Heart right ventricle (tissue), 16 donors: ENCODE data around the gene POLR2E. TPM values are rescaled to one million over a fixed set of nuclear protein-coding genes. Genes with fewer than 3 reads are reported as not detected.
A peak's percentile ranks its signal among the peaks of the same experiment; 100 is the strongest.

Experiments
- ATAC-seq, 8 donors: fragments of 200-7000 bp; cut with Tn5 transposase; one replicate each; pipeline ENCODE4 v1.9.1; 2020; ENCODE audit warnings: mild to moderate bottlenecking in 8 of 8, moderate library complexity in 8 of 8, moderate number of reproducible peaks in 1 of 8
- DNase-seq, 2 donors: peaks; one replicate each; pipeline ENCODE4 v3.0.0-alpha.2; 2020
- H3K27ac ChIP-seq, 10 donors: fragments of 200-600 bp; sonication (generic) in 2 of 10; one replicate each; pipeline versions ENCODE4 v1.5.0 to v1.8.0; 2020 to 2022; ENCODE audit warnings: mild to moderate bottlenecking in 3 of 10
- H3K27me3 ChIP-seq, 7 donors: fragments of 200-600 bp; one replicate each; pipeline ENCODE4 v1.8.0; 2021 to 2022; ENCODE audit warnings: mild to moderate bottlenecking in 2 of 7
- H3K36me3 ChIP-seq, 9 donors: fragments of 200-600 bp; sonication (generic) in 1 of 9; one replicate each; pipeline versions ENCODE4 v1.5.0 to v1.8.0; 2020 to 2022; ENCODE audit warnings: mild to moderate bottlenecking in 2 of 9
- H3K4me1 ChIP-seq, 9 donors: fragments of 200-600 bp; sonication (generic) in 1 of 9; one replicate each; pipeline versions ENCODE4 v1.5.0 to v1.8.0; 2020 to 2022; ENCODE audit warnings: mild to moderate bottlenecking in 4 of 9
- H3K4me3 ChIP-seq, 10 donors: fragments of 200-600 bp; sonication (generic) in 2 of 10; one replicate each; pipeline versions ENCODE4 v1.5.0 to v1.8.0; 2020 to 2022; ENCODE audit warnings: mild to moderate bottlenecking in 7 of 10, moderate library complexity in 2 of 10
- H3K9me3 ChIP-seq, 11 donors: fragments of 200-600 bp in 10 of 11; sonication (generic) in 2 of 11; one replicate each; pipeline versions ENCODE4 v1.5.0 to v1.8.0; 2013 to 2022; ENCODE audit warnings: mild to moderate bottlenecking in 2 of 11, control low read depth in 1 of 11, moderate library complexity in 1 of 11
- WGBS, 2 donors: extraction: QIAGEN DNeasy Blood & Tissue Kit; methylation state at CpG; one replicate each; pipeline ENCODE4 v1.1.7; 2013; ENCODE audit warnings: inconsistent platforms in 1 of 2; 5-methylcytosine and 5-hydroxymethylcytosine counted together
- intact Hi-C, 10 donors: fragments of 100-400 bp; cut with DNase I; formaldehyde crosslinking; loops; one replicate each; pipeline versions ENCODE4 v1.11.1 to v1.14.2; 2022
- polyA plus RNA-seq, 2 donors: library from polyadenylated mRNA; stranded (reverse); fragments of 200-250 nt; gene quantifications; one replicate each; pipeline ENCODE4 v1.2.3, GENCODE V29; 2013
- total RNA-seq, 10 donors: library from RNA; stranded (reverse); fragmentation: NEBNext Ultra II Directional in 3 of 10; extraction: Animal tissue kit (Norgen Biotek cat#: 25700) in 3 of 10; gene quantifications; one replicate each; pipeline versions ENCODE4 v1.2.1 to v1.2.4, GENCODE V29; 2021 to 2023
- TF ChIP-seq, protein P1 (sequence below), 9 donors: fragments of 200-600 bp; sonication (generic) in 2 of 9; IDR thresholded peaks; one replicate each; pipeline versions ENCODE4 v1.5.0 to v1.8.0; 2021 to 2022; ENCODE audit warnings: antibody characterized with exemption in 9 of 9, mild to moderate bottlenecking in 5 of 9, moderate library complexity in 1 of 9
- donor health status: Arrhythmogenic right ventricular cardiomyopathy.
- donor health status: ischemic (EF 13 %, LVEDD 7.1; RV severe dilation, severe dysfunction).
- donor health status: healthy with polysubstance abuse.
- donor health status: DM: no; HTN: yes; CAD: no.
- donor health status: DM: no; HTN: no; CAD: no.
- donor health status: ischemic (EF 25% LVEDD 6.9; RV normal size, moderate dysfunction).
- donor health status: ischemic (EF 25% LVEDD 5.7; RV mildly dilated, moderate dysfunction).
- donor health status: healthy.
- donor health status: DM: yes; HTN: yes; CAD: no.
- donor health status: Ischemic cardiomyopathy.
- donor health status: ischemic (EF 35%, LVEDD 5.7; RV mildly dilated, moderate dysfunction).
- donor health status: nonischemic (EF 11% LVEDD 7.7; RV severe dilation, severe dysfunction).
- donor health status: DM: yes; HTN: yes; CAD: no.
- donor health status: PGD.
- donor health status: ischemic (EF 29% LVEDD 5.4; RV normal size, mild dysfunction).
- donor health status: nonischemic (EF 23%, LVEDD 6.1; RV moderate dilation, normal function).

POLR2E gene
- total and polyA plus RNA-seq, 12 donors = 111 to 215 (median 134) TPM

DNA sequence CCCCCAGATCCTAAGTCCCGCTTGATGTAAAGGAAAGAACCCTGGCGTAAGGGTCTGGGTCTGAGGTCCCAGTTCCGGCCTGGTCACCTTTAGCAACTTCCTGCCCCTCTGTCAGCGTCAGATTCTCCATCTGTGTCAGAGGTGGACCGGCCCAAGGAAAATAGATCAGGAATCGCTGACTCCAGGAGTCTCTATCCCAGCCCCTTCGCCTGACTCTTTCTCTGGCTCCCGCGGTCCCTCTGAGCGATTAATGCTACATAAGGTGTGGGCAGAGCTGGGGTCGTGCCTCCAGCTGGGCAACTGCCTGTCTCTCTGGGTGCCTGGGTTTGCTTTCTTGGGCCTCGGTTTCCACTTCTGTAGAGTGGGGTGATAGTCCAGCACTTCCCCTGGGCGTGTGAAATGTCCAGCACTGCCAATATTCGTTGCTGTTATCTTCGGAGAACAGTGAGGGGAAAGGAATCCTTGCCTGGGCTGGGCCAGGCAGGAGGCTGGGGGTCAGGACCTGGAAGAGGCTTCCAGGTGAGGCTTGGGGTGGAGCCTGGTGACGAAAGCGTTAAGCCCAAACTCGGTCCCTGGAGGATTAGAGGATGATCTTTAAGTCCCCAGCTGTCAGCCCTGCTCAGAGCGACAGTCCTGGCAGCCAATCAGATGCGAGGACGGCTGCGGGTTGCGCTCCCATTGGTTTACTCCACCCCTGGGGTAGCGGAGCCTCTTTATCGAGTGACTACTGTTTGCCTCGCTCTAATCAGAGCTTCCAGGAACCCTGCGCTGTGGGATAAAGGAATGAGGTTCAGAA is 54.5 kb downstream of the POLR2E start:
- H3K27me3 ChIP-seq = no peaks in the 10 kb centered on the region
- DNase-seq (peak; percentile 92), ATAC-seq (peak; percentile 55 to 86 (median 78))
- peaks cover 5 to 56% (median 29%) of the 10 kb centered on the region in 9 donors for H3K4me1 ChIP-seq
- peak overlapping the region in 7 of 10 donors; percentile 13 to 92 (median 41) for H3K27ac ChIP-seq
- TF ChIP-seq, protein P1, sequence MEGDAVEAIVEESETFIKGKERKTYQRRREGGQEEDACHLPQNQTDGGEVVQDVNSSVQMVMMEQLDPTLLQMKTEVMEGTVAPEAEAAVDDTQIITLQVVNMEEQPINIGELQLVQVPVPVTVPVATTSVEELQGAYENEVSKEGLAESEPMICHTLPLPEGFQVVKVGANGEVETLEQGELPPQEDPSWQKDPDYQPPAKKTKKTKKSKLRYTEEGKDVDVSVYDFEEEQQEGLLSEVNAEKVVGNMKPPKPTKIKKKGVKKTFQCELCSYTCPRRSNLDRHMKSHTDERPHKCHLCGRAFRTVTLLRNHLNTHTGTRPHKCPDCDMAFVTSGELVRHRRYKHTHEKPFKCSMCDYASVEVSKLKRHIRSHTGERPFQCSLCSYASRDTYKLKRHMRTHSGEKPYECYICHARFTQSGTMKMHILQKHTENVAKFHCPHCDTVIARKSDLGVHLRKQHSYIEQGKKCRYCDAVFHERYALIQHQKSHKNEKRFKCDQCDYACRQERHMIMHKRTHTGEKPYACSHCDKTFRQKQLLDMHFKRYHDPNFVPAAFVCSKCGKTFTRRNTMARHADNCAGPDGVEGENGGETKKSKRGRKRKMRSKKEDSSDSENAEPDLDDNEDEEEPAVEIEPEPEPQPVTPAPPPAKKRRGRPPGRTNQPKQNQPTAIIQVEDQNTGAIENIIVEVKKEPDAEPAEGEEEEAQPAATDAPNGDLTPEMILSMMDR (IDR thresholded peaks at IDR 0.05) = no peak
- intact Hi-C loops = loop anchor here in 6 of 10 donors (2.0 to 10.0 kb wide), 5 partner anchors 42 to 57 kb away; partner anchors contain the start of gene POLR2E (in 5 of the 6)
- H3K9me3 ChIP-seq = no peaks in the 10 kb centered on the region
- peaks cover 0 to 26% (median 0%) of the 10 kb centered on the region in 9 donors for H3K36me3 ChIP-seq
- peak overlapping the region; percentile 30 to 73 (median 61) for H3K4me3 ChIP-seq
- 1 to 3% methylated on average over 27 of the region's 27 CpGs for WGBS, 2 donors

DNA sequence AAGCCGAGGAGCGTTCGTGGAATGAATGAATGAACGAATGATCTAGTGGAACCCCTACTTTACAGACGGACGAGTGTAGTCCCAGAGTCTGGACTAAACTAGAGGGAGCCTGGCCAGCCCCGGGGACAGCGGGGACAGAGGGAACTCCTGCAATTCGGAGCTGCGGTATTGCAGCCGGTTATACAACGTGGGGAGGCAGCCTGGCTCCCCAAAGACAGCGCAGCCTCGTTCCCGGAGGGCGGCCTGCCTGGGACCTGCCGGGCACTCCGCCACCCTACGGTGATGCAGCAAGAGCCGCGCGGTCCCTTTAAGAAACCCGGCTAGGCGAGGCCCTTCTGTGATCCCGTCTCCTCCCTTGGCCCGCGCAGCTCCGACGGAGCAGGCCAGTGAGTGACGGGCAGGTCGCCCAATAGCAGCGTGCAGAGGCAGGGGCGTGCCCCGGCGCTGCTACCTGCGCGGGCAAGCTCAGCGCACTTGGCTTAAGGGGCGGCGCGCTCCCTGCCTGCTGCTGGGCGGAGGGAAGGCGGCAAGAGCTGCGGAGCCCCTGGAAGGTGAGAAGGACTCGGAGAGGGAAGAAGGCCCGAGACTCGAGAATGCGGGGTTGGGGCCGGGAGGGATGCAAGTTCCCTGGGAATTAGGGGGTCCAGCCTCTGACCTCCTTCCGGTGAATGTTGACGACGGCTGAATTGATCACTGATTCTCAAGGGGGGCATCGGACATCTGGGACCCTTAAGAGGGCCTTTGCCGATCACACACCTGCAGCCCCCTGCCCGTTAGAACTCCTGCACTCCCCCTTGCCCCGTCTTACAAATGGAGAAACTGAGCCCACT is 55.3 kb downstream of the POLR2E start, which contains the start of gene ABCA7:
Gene ABCA7 (plus strand): TSS at position 462 of the 830 bp plus-strand sequence. CDS start 1,255 bp downstream, outside the sequence.
- peaks cover 0 to 32% (median 0%) of the 10 kb centered on the region in 9 donors for H3K36me3 ChIP-seq
- peak within 1 kb of the TSS; percentile 30 to 73 (median 61) for H3K4me3 ChIP-seq
- peaks cover 5 to 56% (median 29%) of the 10 kb centered on the region in 9 donors for H3K4me1 ChIP-seq
- TF ChIP-seq, protein P1 (IDR thresholded peaks at IDR 0.05) = peak in 2 of 9 donors; percentile 6 to 13
- H3K27me3 ChIP-seq = no peaks in the 10 kb centered on the region
- DNase-seq (peak; percentile 98 to 100), ATAC-seq (peak; percentile 91 to 97 (median 96))
- H3K9me3 ChIP-seq = no peaks in the 10 kb centered on the region
- 1 to 2% methylated on average over 56 of the region's 56 CpGs for WGBS, 2 donors
- intact Hi-C loops = loop anchor here in 7 of 10 donors (2.0 to 10.0 kb wide), 5 partner anchors 42 to 57 kb away; partner anchors contain the start of gene POLR2E (in 6 of the 7)
- peak within 1 kb of the TSS in 6 of 10 donors; percentile 19 to 92 (median 48) for H3K27ac ChIP-seq

DNA sequence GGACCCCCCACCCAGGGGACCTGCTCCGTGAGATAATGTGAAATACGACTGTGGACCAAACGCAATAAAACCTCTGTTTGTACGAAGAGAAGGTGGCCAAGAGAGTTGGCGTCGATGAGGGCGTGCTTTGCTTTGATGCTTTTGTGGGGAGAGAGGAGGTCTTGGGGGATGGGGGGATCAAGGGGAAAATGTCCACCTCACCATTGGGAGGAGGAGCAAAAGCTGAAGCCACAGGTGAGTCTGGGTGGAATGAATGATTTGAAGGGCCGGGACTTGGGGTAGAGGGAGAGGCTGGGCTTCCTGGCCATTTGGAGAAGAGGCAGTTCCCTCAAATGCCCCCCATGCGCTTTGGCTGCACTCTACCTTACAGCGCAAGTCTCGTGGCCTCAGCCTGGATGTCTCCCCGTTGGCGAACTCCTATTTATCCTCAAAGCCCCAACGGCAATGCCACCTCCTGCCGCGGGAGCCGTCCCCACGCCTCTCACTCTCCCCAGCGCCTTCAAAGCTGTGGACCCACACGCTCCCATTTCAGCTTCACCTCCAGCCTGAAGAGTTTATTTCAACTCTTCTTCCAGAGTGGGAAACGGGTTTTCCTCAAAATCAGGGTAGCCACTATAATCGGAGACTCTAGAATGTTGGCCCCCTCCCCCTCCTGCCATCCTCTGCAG is 56.1 kb downstream of the POLR2E start:
- WGBS, 2 donors = 62 to 67% methylated on average over 22 of the region's 22 CpGs
- intact Hi-C loops = loop anchor here in 1 of 10 donors (10.0 kb wide), 1 partner anchor 56 kb away; the partner anchor contains the start of gene POLR2E
- peak overlapping the region in 5 of 10 donors; percentile 27 to 92 (median 41) for H3K27ac ChIP-seq
- ATAC-seq = no peak
- H3K4me3 ChIP-seq = peak overlapping the region in 7 of 10 donors; percentile 30 to 73 (median 64)
- DNase-seq = no peak
- H3K4me1 ChIP-seq = peaks cover 5 to 56% (median 29%) of the 10 kb centered on the region in 9 donors
- TF ChIP-seq, protein P1 (IDR thresholded peaks at IDR 0.05) = no peak
- H3K27me3 ChIP-seq = no peaks in the 10 kb centered on the region
- peaks cover 0 to 32% (median 0%) of the 10 kb centered on the region in 9 donors for H3K36me3 ChIP-seq
- no peaks in the 10 kb centered on the region for H3K9me3 ChIP-seq
